GM18505 (cell line): Measurements from ENCODE around the gene ASB8.

Experiments
- ATAC-seq: cut with Tn5 transposase; IDR thresholded peaks from one replicate; pipeline ENCODE4 v1.9.1; 2021; ENCODE audit not compliant: unreplicated experiment
- POLR2A ChIP-seq: IDR thresholded peaks from 4 replicates; pipeline ENCODE4 v1.6.1; 2011; ENCODE audit warnings: borderline replicate concordance; ENCODE audit not compliant: insufficient read depth, insufficient read length; ENCODE audit errors: extremely low read depth

The ASB8 gene

GRCh38 chr12:48187916-48188695 is 30.8 kb upstream of the ASB8 start:
- no peak for ATAC-seq

GRCh38 chr12:48185181-48185919 is 28.0 kb upstream of the ASB8 start:
- TF ChIP-seq POLR2A: no peak
- ATAC-seq: no peak

More at GRCh38 chr12:48187916-48188695, 30.8 kb upstream of the ASB8 start:
- no peak for TF ChIP-seq POLR2A

GRCh38 chr12:48184549-48184922 is 27.2 kb upstream of the ASB8 start:
- no peak for ATAC-seq
- no peak for TF ChIP-seq POLR2A

GRCh38 chr12:48183876-48184548 is 26.7 kb upstream of the ASB8 start:
- no peak for TF ChIP-seq POLR2A
- ATAC-seq: no peak

GRCh38 chr12:48183091-48183875 is 26.0 kb upstream of the ASB8 start, which contains the start of gene CCDC184:
CCDC184 (plus strand) TSS chr12:48183644; CDS start chr12:48184123, 479 bp downstream.
- ATAC-seq: peak; percentile 60
- TF ChIP-seq POLR2A: no peak

- ATAC-seq: no peak
- no peak for TF ChIP-seq POLR2A
Observed at GRCh38 chr12:48182631-48183030, 25.3 kb upstream of the ASB8 start.

- no peak for ATAC-seq
- TF ChIP-seq POLR2A: no peak
Observed at GRCh38 chr12:48180857-48181495, 23.7 kb upstream of the ASB8 start.

- no peak for ATAC-seq
Observed at GRCh38 chr12:48180424-48180823, 23.1 kb upstream of the ASB8 start.

GRCh38 chr12:48179466-48179865 is 22.2 kb upstream of the ASB8 start:
- ATAC-seq: no peak
- no peak for TF ChIP-seq POLR2A

More at GRCh38 chr12:48180424-48180823, 23.1 kb upstream of the ASB8 start:
- no peak for TF ChIP-seq POLR2A

GRCh38 chr12:48177982-48178381 is 20.7 kb upstream of the ASB8 start:
- no peak for ATAC-seq
- no peak for TF ChIP-seq POLR2A

GRCh38 chr12:48176417-48176751 is 19.1 kb upstream of the ASB8 start:
- no peak for ATAC-seq
- no peak for TF ChIP-seq POLR2A

- no peak for TF ChIP-seq POLR2A
- ATAC-seq: no peak
Observed at GRCh38 chr12:48175613-48176416, 18.5 kb upstream of the ASB8 start.
